Mesenchymal stem cell (in vitro differentiated cells and primary cell): ENCODE results near the gene FANK1.
"Not testable (repeated sequence)": the region's sequence is repeated elsewhere in the genome, so short reads cannot be mapped to it uniquely, and the experiment has no call there.

ENCODE experiments used
- DNase-seq: peaks from one replicate; pipeline ENCODE4 v3.0.0-alpha.2; 2013
- H2AFZ ChIP-seq: one replicate; pipeline ENCODE4 v1.6.1; 2013; ENCODE audit warnings: low read depth, mild to moderate bottlenecking, control low read depth, inconsistent platforms, low read length, moderate library complexity
- H2AK5ac ChIP-seq: 2 replicates; pipeline ENCODE4 v1.6.1; 2013; ENCODE audit warnings: low read length, moderate library complexity, mild to moderate bottlenecking, inconsistent platforms; ENCODE audit not compliant: severe bottlenecking
- H2BK120ac ChIP-seq: one replicate; pipeline ENCODE4 v1.6.1; 2013; ENCODE audit warnings: low read depth, mild to moderate bottlenecking, inconsistent platforms, low read length, moderate library complexity
- H2BK12ac ChIP-seq, 2 experiments: one replicate each; pipeline ENCODE4 v1.6.1; 2013; ENCODE audit warnings: inconsistent platforms in 2 of 2, low read length in 2 of 2, mild to moderate bottlenecking in 2 of 2, moderate library complexity in 2 of 2, control low read depth in 1 of 2
- H2BK15ac ChIP-seq: one replicate; pipeline ENCODE4 v1.6.1; 2013; ENCODE audit warnings: mild to moderate bottlenecking, low read depth, inconsistent platforms; ENCODE audit not compliant: poor library complexity, severe bottlenecking
- H2BK5ac ChIP-seq: 2 replicates; pipeline ENCODE4 v1.6.1; 2013; ENCODE audit warnings: low read depth, mild to moderate bottlenecking, low read length, control low read depth, inconsistent platforms; ENCODE audit not compliant: poor library complexity, severe bottlenecking
- H3K14ac ChIP-seq, 2 experiments: one replicate each; pipeline ENCODE4 v1.6.1; 2013; ENCODE audit warnings: inconsistent platforms in 2 of 2, low read length in 2 of 2, control low read depth in 1 of 2, mild to moderate bottlenecking in 1 of 2, moderate library complexity in 1 of 2
- H3K18ac ChIP-seq, 2 experiments: one replicate each; pipeline ENCODE4 v1.6.1; 2013; ENCODE audit warnings: inconsistent platforms in 2 of 2, low read length in 2 of 2, control low read depth in 1 of 2, low read depth in 1 of 2, mild to moderate bottlenecking in 1 of 2
- H3K23ac ChIP-seq, 2 experiments: one replicate each; pipeline ENCODE4 v1.6.1; 2013; ENCODE audit warnings: inconsistent platforms in 2 of 2, low read length in 2 of 2, mild to moderate bottlenecking in 2 of 2, moderate library complexity in 2 of 2, control low read depth in 1 of 2
- H3K27ac ChIP-seq: 2 replicates; pipeline ENCODE4 v1.5.1; 2013; ENCODE audit warnings: mild to moderate bottlenecking, moderate library complexity, low read length, control low read depth, inconsistent platforms; ENCODE audit not compliant: poor library complexity, severe bottlenecking
- H3K27me3 ChIP-seq, 2 experiments: 2 replicates each; pipeline versions ENCODE4 v1.6.1 to v1.7.0; 2013; ENCODE audit warnings: low read length in 2 of 2, mild to moderate bottlenecking in 2 of 2, moderate library complexity in 2 of 2, control low read depth in 1 of 2, inconsistent platforms in 1 of 2; ENCODE audit not compliant: control insufficient read depth in 1 of 2, insufficient read depth in 1 of 2
- H3K36me3 ChIP-seq, 2 experiments: 2 replicates each; pipeline versions ENCODE4 v1.6.1 to v1.7.0; 2013; ENCODE audit warnings: low read length in 2 of 2, control low read depth in 1 of 2, inconsistent platforms in 1 of 2, low read depth in 1 of 2, mild to moderate bottlenecking in 1 of 2; ENCODE audit not compliant: insufficient read depth in 2 of 2, control insufficient read depth in 1 of 2
- H3K4ac ChIP-seq, 2 experiments: one replicate each; pipeline ENCODE4 v1.6.1; 2013; ENCODE audit warnings: inconsistent platforms in 2 of 2, low read length in 2 of 2, mild to moderate bottlenecking in 2 of 2, moderate library complexity in 2 of 2, control low read depth in 1 of 2, low read depth in 1 of 2
- H3K4me1 ChIP-seq: 2 replicates; pipeline ENCODE4 v1.6.1; 2013; ENCODE audit warnings: low read depth, low read length, control low read depth; ENCODE audit not compliant: control insufficient read depth, insufficient read depth
- H3K4me2 ChIP-seq: 2 replicates; pipeline ENCODE4 v1.6.1; 2013; ENCODE audit warnings: low read length, mild to moderate bottlenecking, inconsistent platforms; ENCODE audit not compliant: poor library complexity, severe bottlenecking
- H3K4me3 ChIP-seq, 2 experiments: 2 replicates each; pipeline versions ENCODE4 v1.5.1 to v1.7.0; 2013; ENCODE audit warnings: low read length in 2 of 2, mild to moderate bottlenecking in 2 of 2, control low read depth in 1 of 2, low read depth in 1 of 2; ENCODE audit not compliant: insufficient read depth in 1 of 2
- H3K79me1 ChIP-seq: replicated peaks from 2 replicates; pipeline ENCODE4 v1.6.1; 2013; ENCODE audit warnings: mild to moderate bottlenecking, control low read depth, low read length, inconsistent platforms; ENCODE audit not compliant: poor library complexity, severe bottlenecking
- H3K9ac ChIP-seq: 2 replicates; pipeline ENCODE4 v1.7.0; 2013; ENCODE audit warnings: mild to moderate bottlenecking, low read length, moderate library complexity
- H3K9me3 ChIP-seq: 2 replicates; pipeline ENCODE4 v1.7.0; 2013; ENCODE audit warnings: mild to moderate bottlenecking, low read length; ENCODE audit not compliant: control insufficient read depth
- H4K8ac ChIP-seq: one replicate; pipeline ENCODE4 v1.6.1; 2013; ENCODE audit warnings: inconsistent platforms, mild to moderate bottlenecking, low read length, moderate library complexity
- H4K91ac ChIP-seq: one replicate; pipeline ENCODE4 v1.6.1; 2013; ENCODE audit warnings: mild to moderate bottlenecking, low read length, inconsistent platforms
- WGBS: methylation state at CpG from one replicate; pipeline ENCODE4 v1.1.7; 2013; ENCODE audit warnings: mixed read lengths; 5-methylcytosine and 5-hydroxymethylcytosine counted together

The FANK1 gene

GRCh38 chr10:125892402-125892801, 4.0 kb upstream of the FANK1 start:
- H2AFZ ChIP-seq, H2AK5ac ChIP-seq, H2BK120ac ChIP-seq, H3K4me1 ChIP-seq, H3K27ac ChIP-seq, H3K14ac ChIP-seq, H3K4me2 ChIP-seq, H4K8ac ChIP-seq, H3K4me3 ChIP-seq, H2BK12ac ChIP-seq, H3K9me3 ChIP-seq, H3K23ac ChIP-seq, H2BK15ac ChIP-seq, H3K4ac ChIP-seq, H2BK5ac ChIP-seq, H4K91ac ChIP-seq, H3K9ac ChIP-seq, H3K18ac ChIP-seq, H3K79me1 ChIP-seq, H3K36me3 ChIP-seq, H3K27me3 ChIP-seq: not testable (repeated sequence)
- 38% methylated on average over 5 of the region's 5 CpGs for WGBS
- DNase-seq = peak; percentile 60

DNA sequence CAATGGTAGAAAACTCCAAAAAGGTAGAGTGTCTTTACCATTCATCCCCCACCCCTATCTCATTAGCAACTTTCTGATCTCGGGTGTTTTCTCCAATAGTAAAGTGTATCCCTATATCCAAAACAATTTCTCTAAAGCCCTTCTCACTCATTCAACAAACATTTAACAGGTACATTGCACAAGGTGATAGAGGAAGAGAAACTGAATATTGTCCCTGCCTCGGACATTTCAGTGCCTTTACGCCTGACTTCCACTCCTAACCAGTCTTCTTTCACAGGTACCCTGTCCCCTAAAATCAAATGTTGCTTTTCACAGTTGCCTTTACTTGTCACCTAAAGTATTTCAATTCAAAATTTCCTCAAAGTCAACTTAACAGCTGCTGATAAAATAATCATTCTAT, 2.2 kb upstream of the FANK1 start:
- not testable (repeated sequence) for H2AK5ac ChIP-seq, H3K9me3 ChIP-seq, H3K9ac ChIP-seq, DNase-seq, H2AFZ ChIP-seq, H3K23ac ChIP-seq, H3K4ac ChIP-seq, H3K4me1 ChIP-seq, H3K27ac ChIP-seq, H4K8ac ChIP-seq, H2BK12ac ChIP-seq, H3K27me3 ChIP-seq, H2BK5ac ChIP-seq, H3K36me3 ChIP-seq, H3K4me3 ChIP-seq, H3K18ac ChIP-seq, H3K14ac ChIP-seq, H2BK15ac ChIP-seq, H3K79me1 ChIP-seq, H3K4me2 ChIP-seq, H2BK120ac ChIP-seq, H4K91ac ChIP-seq
- WGBS = 71% methylated on average over 2 of the region's 3 CpGs

DNA sequence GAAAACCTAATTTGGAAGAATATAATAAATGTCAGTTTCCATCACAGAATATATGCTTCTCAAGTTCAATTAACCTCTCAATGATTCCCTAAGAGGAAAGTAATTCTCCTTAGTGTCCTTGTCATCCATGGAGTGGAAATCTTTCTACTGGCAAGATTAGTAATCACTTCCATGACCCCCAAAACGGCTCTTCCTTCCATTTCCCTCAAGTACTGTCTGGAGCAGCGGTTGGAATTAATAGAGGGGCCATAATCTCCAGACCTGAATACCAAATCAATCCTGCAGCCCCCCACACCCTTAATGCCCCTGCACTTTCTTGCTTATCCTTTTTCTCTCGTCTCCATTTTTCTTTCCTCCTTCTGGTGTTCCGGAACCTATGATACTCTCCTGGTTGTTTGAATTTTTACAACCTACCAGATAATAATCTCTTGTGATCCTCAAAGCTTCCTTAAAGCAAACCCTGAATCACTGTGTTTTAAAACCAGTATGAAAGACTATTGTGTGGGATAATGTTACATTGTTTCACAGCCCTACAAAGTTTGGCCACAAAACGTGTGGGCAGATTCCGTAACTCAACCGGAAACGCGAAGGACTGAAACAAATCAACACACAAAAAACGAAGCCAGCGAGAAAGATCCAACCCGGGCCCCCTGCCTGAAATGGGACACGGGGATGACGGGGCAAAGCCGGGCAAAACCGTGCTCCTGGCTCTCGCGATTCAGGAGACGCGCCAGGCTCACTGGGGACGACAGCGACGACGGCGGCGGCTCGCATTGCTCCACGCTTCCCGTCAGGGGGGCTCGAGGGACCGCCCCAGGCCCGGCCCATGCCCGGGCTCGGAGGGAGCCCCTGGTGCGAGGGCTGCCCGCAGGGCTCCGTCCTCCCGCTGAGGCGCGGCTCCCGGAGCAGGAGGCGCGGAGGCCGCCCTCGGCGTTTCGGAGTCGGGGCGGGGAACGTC, 955 bp upstream of the FANK1 start:
- H3K14ac ChIP-seq, H3K9me3 ChIP-seq, H3K4me1 ChIP-seq, H3K23ac ChIP-seq, H3K27me3 ChIP-seq, H2AFZ ChIP-seq, H3K36me3 ChIP-seq, H2AK5ac ChIP-seq, H3K79me1 ChIP-seq, H2BK5ac ChIP-seq, H2BK12ac ChIP-seq: not testable (repeated sequence)
- H2BK120ac ChIP-seq = peak overlapping the region; percentile 89
- peak overlapping the region; percentile 89 for H3K9ac ChIP-seq
- peak overlapping the region; percentile 74 to 84 for H3K4me3 ChIP-seq
- H3K18ac ChIP-seq = peak overlapping the region; percentile 8 to 34
- H2BK15ac ChIP-seq = peak overlapping the region; percentile 69
- H4K8ac ChIP-seq = peak overlapping the region; percentile 64
- H3K4ac ChIP-seq = peak overlapping the region in 1 of 2 experiments; percentile 51
- peak overlapping the region; percentile 4 for H3K27ac ChIP-seq
- DNase-seq = peak; percentile 86
- peak overlapping the region; percentile 83 for H3K4me2 ChIP-seq
- WGBS = 33% methylated on average over 50 of the region's 50 CpGs
- H4K91ac ChIP-seq = peak overlapping the region; percentile 52

GRCh38 chr10:125897317-125897716, 953 bp downstream of the FANK1 start:
- not testable (repeated sequence) for H3K9me3 ChIP-seq, H4K8ac ChIP-seq, DNase-seq, H2BK5ac ChIP-seq, H2BK120ac ChIP-seq, H3K18ac ChIP-seq, H2AFZ ChIP-seq, H3K4me1 ChIP-seq, H3K14ac ChIP-seq, H3K4me2 ChIP-seq, H2AK5ac ChIP-seq, H3K4ac ChIP-seq, H2BK15ac ChIP-seq, H2BK12ac ChIP-seq, H3K27ac ChIP-seq, H4K91ac ChIP-seq, H3K27me3 ChIP-seq, H3K23ac ChIP-seq, H3K36me3 ChIP-seq, H3K79me1 ChIP-seq
- Histone ChIP-seq H3K9ac (peak overlapping the region; percentile 89), H3K4me3 (peak overlapping the region in 1 of 2 experiments; percentile 84)
- 100% methylated on average over 1 of the region's 4 CpGs for WGBS
